MG63 (cell line): ENCODE data around the gene TPO. TPM values are rescaled to one million over a fixed set of nuclear protein-coding genes. Genes with fewer than 3 reads are reported as not detected.
A peak's percentile ranks its signal among the peaks of the same experiment; 100 is the strongest.
"Not testable (repeated sequence)": the region's sequence is repeated elsewhere in the genome, so short reads cannot be mapped to it uniquely, and the experiment has no call there.

ENCODE experiments used
- DNase-seq: peaks from one replicate; pipeline ENCODE4 v3.0.0-alpha.2; 2020
- H3K27me3 ChIP-seq: fragments of 250-450 bp; sonication (Bioruptor Pico); 2 replicates; pipeline ENCODE4 v1.5.1; 2020; ENCODE audit warnings: mild to moderate bottlenecking, moderate library complexity
- H3K36me3 ChIP-seq: fragments of 250-450 bp; sonication (Bioruptor Pico); 2 replicates; pipeline ENCODE4 v1.5.1; 2020; ENCODE audit warnings: mild to moderate bottlenecking, moderate library complexity
- H3K4me3 ChIP-seq: fragments of 250-450 bp; sonication (Bioruptor Pico); 2 replicates; pipeline ENCODE4 v1.5.1; 2020; ENCODE audit warnings: mild to moderate bottlenecking, moderate library complexity
- H3K9me3 ChIP-seq: fragments of 250-450 bp; sonication (Bioruptor Pico); 2 replicates; pipeline ENCODE4 v1.5.1; 2020; ENCODE audit warnings: mild to moderate bottlenecking, moderate library complexity
- total RNA-seq: library from RNA; depleted of rRNA; stranded (reverse); fragments of >200 nt; shearing (Covaris generic); gene quantifications from 2 replicates; pipeline ENCODE4 v1.2.3, GENCODE V29; 2014; ENCODE audit warnings: low replicate concordance; rRNA removed

Gene TPO
- total RNA-seq, result not detected in 2 replicates

- DNase-seq, result no peak
- Histone ChIP-seq H3K36me3 (no peaks in the 10 kb centered on the region), H3K9me3 (peaks cover 6% of the 10 kb centered on the region; the same call in 1 of the 2 replicates), H3K4me3 (no peak within 1 kb of the TSS), H3K27me3 (no peaks in the 10 kb centered on the region)
Measured at GRCh38 chr2:1413156-1413710, at the start of gene TPO. TSS of gene TPO (plus strand) at chr2:1413463. CDS start at chr2:1414409, 946 bp downstream.

- Histone ChIP-seq H3K4me3 (no peak overlapping the region), H3K27me3 (no peaks in the 10 kb centered on the region), H3K9me3 (no peaks in the 10 kb centered on the region), H3K36me3 (no peaks in the 10 kb centered on the region)
- DNase-seq, result no peak
Measured at GRCh38 chr2:1366546-1367134, 46.6 kb upstream of the TPO start.

- Histone ChIP-seq H3K36me3 (no peaks in the 10 kb centered on the region), H3K27me3 (no peaks in the 10 kb centered on the region), H3K4me3 (no peak overlapping the region), H3K9me3 (no peaks in the 10 kb centered on the region)
- DNase-seq, result no peak
Measured at GRCh38 chr2:1367601-1368000, 45.7 kb upstream of the TPO start.

DNA sequence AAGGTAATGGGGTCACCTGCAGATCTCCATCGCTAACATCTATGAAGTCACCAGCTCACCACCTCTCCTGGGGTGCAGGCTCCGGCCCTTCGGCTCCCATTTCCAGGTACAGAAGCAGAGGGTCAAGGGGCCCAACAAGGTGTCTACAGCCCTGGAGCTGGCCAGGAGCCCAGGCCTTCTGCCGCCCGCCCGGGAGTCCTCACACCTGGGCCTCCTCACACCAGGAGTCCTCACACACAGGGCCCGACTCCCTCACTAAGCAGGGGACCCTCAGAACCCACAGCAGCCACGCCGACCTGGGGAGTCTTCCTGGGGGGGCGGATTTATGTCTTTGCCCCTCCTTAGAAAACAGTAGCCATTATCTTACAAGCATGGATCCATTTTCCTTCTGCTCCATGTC is 43.4 kb upstream of the TPO start:
- no peak for DNase-seq
- Histone ChIP-seq H3K36me3 (no peaks in the 10 kb centered on the region), H3K9me3 (no peaks in the 10 kb centered on the region), H3K27me3 (no peaks in the 10 kb centered on the region), H3K4me3 (no peak overlapping the region)

DNA sequence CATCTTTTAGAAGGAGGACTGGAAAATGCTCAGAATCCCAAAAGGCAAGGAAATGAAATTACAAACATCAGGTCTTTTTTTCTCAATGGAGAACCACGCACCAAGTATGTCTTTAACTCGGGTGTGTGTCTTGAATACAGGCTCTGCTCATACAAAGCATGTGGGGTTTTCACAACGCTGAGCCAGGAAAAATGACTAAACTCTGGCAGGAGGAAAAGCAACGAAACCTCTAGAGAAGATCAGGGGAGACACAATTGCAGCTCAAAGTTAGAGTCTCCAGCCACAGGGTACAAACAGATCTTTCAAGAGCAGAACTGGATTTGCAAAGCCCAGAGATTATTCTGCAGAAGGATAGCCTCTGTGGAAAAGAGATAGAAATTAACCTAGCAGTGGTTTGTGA is 42.8 kb upstream of the TPO start:
- H3K9me3 ChIP-seq, result no peaks in the 10 kb centered on the region
- DNase-seq, result no peak
- peak overlapping the region; percentile 28 for H3K4me3 ChIP-seq
- no peaks in the 10 kb centered on the region for H3K27me3 ChIP-seq
- H3K36me3 ChIP-seq, result no peaks in the 10 kb centered on the region

GRCh38 chr2:1371082-1371481 is 42.2 kb upstream of the TPO start:
- peak; percentile 30 for DNase-seq
- Histone ChIP-seq H3K9me3 (no peaks in the 10 kb centered on the region), H3K36me3 (no peaks in the 10 kb centered on the region), H3K27me3 (no peaks in the 10 kb centered on the region), H3K4me3 (peak overlapping the region; percentile 28)

- no peaks in the 10 kb centered on the region for H3K36me3 ChIP-seq
- H3K9me3 ChIP-seq, result no peaks in the 10 kb centered on the region
- H3K27me3 ChIP-seq, result no peaks in the 10 kb centered on the region
- H3K4me3 ChIP-seq, result no peak overlapping the region
- no peak for DNase-seq
Measured at GRCh38 chr2:1373830-1374229, 39.4 kb upstream of the TPO start.

- Histone ChIP-seq H3K4me3 (no peak overlapping the region), H3K27me3 (no peaks in the 10 kb centered on the region), H3K36me3 (no peaks in the 10 kb centered on the region), H3K9me3 (no peaks in the 10 kb centered on the region)
- DNase-seq, result no peak
Measured at GRCh38 chr2:1374287-1374686, 39.0 kb upstream of the TPO start.

DNA sequence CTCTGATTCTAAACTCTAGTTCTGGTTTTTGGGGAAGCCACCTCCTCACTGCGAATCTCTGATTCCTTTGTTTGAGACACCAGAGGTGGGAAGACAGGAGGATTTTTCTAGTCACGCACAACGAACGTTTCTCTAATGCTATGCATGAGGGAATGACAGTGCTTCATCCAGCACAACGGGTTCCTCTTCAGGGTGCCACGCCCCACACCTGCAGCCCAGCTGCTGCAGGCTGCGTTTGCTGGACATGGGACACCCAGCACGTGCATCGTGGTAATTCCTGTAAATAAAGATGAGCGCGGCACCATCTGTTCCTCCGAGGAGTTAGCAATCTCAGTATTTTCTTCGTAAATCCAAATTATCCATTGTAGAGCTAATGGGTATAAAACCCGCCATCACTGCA is 37.5 kb upstream of the TPO start:
- Histone ChIP-seq H3K36me3 (no peaks in the 10 kb centered on the region), H3K27me3 (no peaks in the 10 kb centered on the region), H3K9me3 (no peaks in the 10 kb centered on the region), H3K4me3 (no peak overlapping the region)
- no peak for DNase-seq

- no peak for DNase-seq
- H3K36me3 ChIP-seq, result no peaks in the 10 kb centered on the region
- H3K4me3 ChIP-seq, result no peak overlapping the region
- H3K9me3 ChIP-seq, result no peaks in the 10 kb centered on the region
- no peaks in the 10 kb centered on the region for H3K27me3 ChIP-seq
Measured at GRCh38 chr2:1377473-1377872, 35.8 kb upstream of the TPO start.

GRCh38 chr2:1378456-1379150 is 34.7 kb upstream of the TPO start:
- H3K36me3 ChIP-seq, result no peaks in the 10 kb centered on the region
- no peaks in the 10 kb centered on the region for H3K27me3 ChIP-seq
- no peak overlapping the region for H3K4me3 ChIP-seq
- no peaks in the 10 kb centered on the region for H3K9me3 ChIP-seq
- DNase-seq, result no peak

DNA sequence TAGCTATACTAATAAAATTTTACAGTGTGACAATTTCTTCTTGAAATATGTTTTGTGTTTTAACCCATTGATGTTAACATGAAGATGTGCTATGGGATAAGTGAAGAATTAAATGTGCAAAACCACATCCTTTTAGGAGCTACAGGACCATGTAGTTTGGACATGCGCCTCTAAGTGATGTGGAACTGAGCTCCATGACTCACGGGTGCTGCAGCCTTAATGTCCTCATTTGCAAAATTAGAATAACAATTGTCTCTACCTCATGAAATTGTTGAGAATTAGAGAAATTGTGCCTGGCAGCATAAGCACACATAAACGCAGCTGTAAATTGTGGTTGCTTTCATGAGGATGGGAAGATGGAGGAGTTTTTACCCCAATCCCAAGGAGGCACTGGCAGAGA is 31.6 kb upstream of the TPO start:
- no peaks in the 10 kb centered on the region for H3K36me3 ChIP-seq
- H3K9me3 ChIP-seq, result no peaks in the 10 kb centered on the region
- H3K4me3 ChIP-seq, result no peak overlapping the region
- H3K27me3 ChIP-seq, result no peaks in the 10 kb centered on the region
- DNase-seq, result no peak

GRCh38 chr2:1387954-1388725 is 25.1 kb upstream of the TPO start:
- H3K4me3 ChIP-seq, H3K36me3 ChIP-seq, DNase-seq: not testable (repeated sequence)

GRCh38 chr2:1390118-1390517 is 23.1 kb upstream of the TPO start:
- not testable (repeated sequence) for H3K9me3 ChIP-seq, DNase-seq, H3K4me3 ChIP-seq, H3K27me3 ChIP-seq, H3K36me3 ChIP-seq

More at GRCh38 chr2:1387954-1388725, 25.1 kb upstream of the TPO start:
- not testable (repeated sequence) for H3K9me3 ChIP-seq, H3K27me3 ChIP-seq

- Histone ChIP-seq H3K36me3 (no peaks in the 10 kb centered on the region), H3K27me3 (no peaks in the 10 kb centered on the region), H3K4me3 (no peak overlapping the region), H3K9me3 (no peaks in the 10 kb centered on the region)
- DNase-seq, result no peak
Measured at GRCh38 chr2:1393321-1393720, 19.9 kb upstream of the TPO start.

- no peak overlapping the region for H3K4me3 ChIP-seq
Measured at GRCh38 chr2:1394709-1395408, 18.4 kb upstream of the TPO start.

DNA sequence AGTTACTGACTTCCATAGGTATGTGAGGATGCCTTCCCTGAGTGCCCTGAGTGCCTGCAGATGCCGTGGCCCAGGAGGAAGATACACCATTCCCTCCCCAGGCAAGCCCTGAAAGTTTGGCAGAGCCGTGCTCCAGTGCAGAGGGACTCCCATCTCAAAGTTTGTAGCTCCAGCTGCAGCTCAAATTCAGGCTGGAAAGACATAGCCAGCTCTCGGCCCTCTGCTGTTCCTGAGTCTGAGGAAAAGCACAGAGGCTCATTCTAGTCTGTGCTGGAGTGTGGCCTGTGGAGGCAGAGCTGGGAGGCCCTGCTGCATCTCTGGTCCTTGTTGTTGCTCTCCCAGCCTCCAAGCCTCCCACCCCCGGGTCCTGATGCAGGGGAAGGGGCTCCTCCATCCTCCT is 15.9 kb upstream of the TPO start:
- H3K4me3 ChIP-seq, result no peak overlapping the region
- no peaks in the 10 kb centered on the region for H3K9me3 ChIP-seq
- DNase-seq, result no peak
- H3K27me3 ChIP-seq, result no peaks in the 10 kb centered on the region
- H3K36me3 ChIP-seq, result no peaks in the 10 kb centered on the region

More at GRCh38 chr2:1394709-1395408, 18.4 kb upstream of the TPO start:
- no peak for DNase-seq
- H3K9me3 ChIP-seq, result no peaks in the 10 kb centered on the region
- H3K27me3 ChIP-seq, result no peaks in the 10 kb centered on the region
- H3K36me3 ChIP-seq, result no peaks in the 10 kb centered on the region
